ENCODE results near the gene CDC25B. TPM values are rescaled to one million over a fixed set of nuclear protein-coding genes. Genes with fewer than 3 reads are reported as not detected.

CDC25B gene
- total and polyA plus RNA-seq, 10 of the 15 experiments (the other 5 are each of a cell fraction or from before 2014, with no cell fraction given), result 4.6 to 58.8 (median 24.6) TPM

- TF ChIP-seq ZNF592 (IDR thresholded peaks at IDR 0.05) (0 out of 2 replicates have a peak, but pooled peaks have one; percentile 53), CREM (IDR thresholded peaks at IDR 0.05; ENCODE audit: low read depth) (no peak), ATF2 (IDR thresholded peaks at IDR 0.05; ENCODE audit: low read length) (no peak), SPI1 (IDR thresholded peaks at IDR 0.05; ENCODE audit: borderline replicate concordance, insufficient read depth, low read depth, low read length) (peak; percentile 9; the same call in 1 of the 2 replicates), SRF (IDR thresholded peaks at IDR 0.05; ENCODE audit: low read depth in 2 of 2, low read length in 2 of 2) (no peak), RAD21 (IDR thresholded peaks at IDR 0.05; ENCODE audit: insufficient read depth, low read depth, low read length) (peak; percentile 84)
Observed at GRCh38 chr20:3786665-3787323, 9.3 kb upstream of the CDC25B start, which contains the start of gene CENPB (continued).

Measured in GM12878 (cell line).